ENCODE data around the gene CDK2AP2.
"Not testable (repeated sequence)": the region's sequence is repeated elsewhere in the genome, so short reads cannot be mapped to it uniquely, and the experiment has no call there.

Gene CDK2AP2

GRCh38 chr11:67517784-67518552, 10.0 kb upstream of the CDK2AP2 start:
- FAIRE-seq (no peak), DNase-seq (ENCODE audit: insufficient read length, low spot score) (no peak)
- TF ChIP-seq POU2F2 (IDR thresholded peaks at IDR 0.05; ENCODE audit: low read depth, low read length) (no peak), POLR2A (IDR thresholded peaks at IDR 0.05; ENCODE audit: low read depth, low read length) (no peak), SPI1 (IDR thresholded peaks at IDR 0.05; ENCODE audit: low read depth, low read length) (no peak), PAX5 (IDR thresholded peaks at IDR 0.05; ENCODE audit: insufficient read depth, low read length, severe bottlenecking) (no peak), TAF1 (IDR thresholded peaks at IDR 0.05; ENCODE audit: low read depth, low read length) (no peak), POLR2AphosphoS5 (IDR thresholded peaks at IDR 0.05; ENCODE audit: low read depth, low read length) (no peak)

DNA sequence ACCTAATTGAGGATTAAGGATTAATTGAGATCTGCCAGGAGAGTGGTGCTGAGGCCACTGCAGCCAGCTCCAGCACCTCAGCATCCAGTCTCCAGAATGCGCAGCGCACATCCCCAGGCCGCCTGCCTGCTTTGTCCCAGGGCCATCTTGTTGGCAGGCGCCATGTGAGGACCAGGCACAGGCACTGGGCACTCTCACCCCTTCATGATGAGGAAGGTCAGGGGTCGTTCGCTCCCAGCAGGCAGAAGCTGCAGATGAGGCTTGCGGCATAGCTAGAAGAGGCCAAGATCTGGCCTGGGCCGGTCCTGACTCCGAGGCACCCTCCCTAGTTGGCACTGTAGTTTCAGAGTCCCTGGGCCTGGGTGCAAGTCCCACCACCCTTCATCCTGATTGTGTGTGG, 8.8 kb upstream of the CDK2AP2 start:
- FAIRE-seq: no peak

GRCh38 chr11:67514116-67514515, 6.2 kb upstream of the CDK2AP2 start:
- TF ChIP-seq POLR2A (IDR thresholded peaks at IDR 0.05; ENCODE audit: low read depth, low read length) (no peak), POLR2AphosphoS5 (IDR thresholded peaks at IDR 0.05; ENCODE audit: low read depth, low read length) (no peak), POU2F2 (IDR thresholded peaks at IDR 0.05; ENCODE audit: low read depth, low read length) (no peak), SPI1 (IDR thresholded peaks at IDR 0.05; ENCODE audit: low read depth, low read length) (no peak), TAF1 (IDR thresholded peaks at IDR 0.05; ENCODE audit: low read depth, low read length) (no peak), PAX5 (IDR thresholded peaks at IDR 0.05; ENCODE audit: insufficient read depth, low read length, severe bottlenecking) (no peak)
- DNase-seq (ENCODE audit: insufficient read length, low spot score) (no peak), FAIRE-seq (no peak)

More for the DNA sequence above, 8.8 kb upstream of the CDK2AP2 start:
- TF ChIP-seq POLR2A (IDR thresholded peaks at IDR 0.05; ENCODE audit: low read depth, low read length) (no peak), POU2F2 (IDR thresholded peaks at IDR 0.05; ENCODE audit: low read depth, low read length) (no peak), POLR2AphosphoS5 (IDR thresholded peaks at IDR 0.05; ENCODE audit: low read depth, low read length) (no peak), PAX5 (IDR thresholded peaks at IDR 0.05; ENCODE audit: insufficient read depth, low read length, severe bottlenecking) (no peak), TAF1 (IDR thresholded peaks at IDR 0.05; ENCODE audit: low read depth, low read length) (no peak), SPI1 (IDR thresholded peaks at IDR 0.05; ENCODE audit: low read depth, low read length) (no peak)
- no peak for DNase-seq (ENCODE audit: insufficient read length, low spot score)

DNA sequence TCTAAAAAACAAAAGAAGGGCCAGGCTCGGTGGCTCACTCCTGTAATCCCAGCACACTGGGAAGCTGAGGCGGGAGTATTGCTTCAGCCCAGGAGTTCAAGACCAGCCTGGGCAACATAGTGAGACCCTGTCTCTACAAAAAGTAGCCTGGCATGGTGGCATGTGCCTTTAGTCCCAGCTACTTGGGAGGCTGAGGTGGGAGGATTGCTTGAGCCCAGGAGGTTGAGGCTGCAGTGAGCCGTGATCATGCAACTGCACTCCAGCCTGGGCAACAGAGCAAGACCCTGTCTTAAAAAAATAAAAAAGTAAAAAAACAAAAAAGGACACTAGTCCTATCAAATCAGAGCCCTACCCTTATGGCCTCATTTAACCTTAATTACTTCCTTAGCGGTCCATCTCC, 3.6 kb upstream of the CDK2AP2 start:
- FAIRE-seq: not testable (repeated sequence)

DNA sequence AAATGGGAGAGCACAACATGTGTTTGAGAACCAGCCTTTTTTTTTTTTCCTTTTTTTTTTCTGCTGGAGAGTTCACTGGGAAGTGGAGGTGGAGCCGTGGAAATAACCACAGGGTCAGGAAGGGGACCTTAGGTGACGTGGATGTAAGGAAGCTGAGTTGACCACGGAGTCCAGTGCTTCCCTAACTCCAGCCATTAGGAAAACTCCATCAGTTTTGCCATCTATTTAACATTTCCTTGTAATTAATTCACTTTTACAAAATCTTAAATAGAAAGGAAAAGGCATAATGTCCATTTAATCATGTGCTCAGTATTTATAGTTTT, 2.0 kb upstream of the CDK2AP2 start:
- DNase-seq (ENCODE audit: insufficient read length, low spot score) (no peak), FAIRE-seq (no peak)
- TF ChIP-seq POLR2AphosphoS5 (IDR thresholded peaks at IDR 0.05; ENCODE audit: low read depth, low read length) (no peak), POU2F2 (IDR thresholded peaks at IDR 0.05; ENCODE audit: low read depth, low read length) (no peak), TAF1 (IDR thresholded peaks at IDR 0.05; ENCODE audit: low read depth, low read length) (no peak), SPI1 (IDR thresholded peaks at IDR 0.05; ENCODE audit: low read depth, low read length) (no peak), POLR2A (IDR thresholded peaks at IDR 0.05; ENCODE audit: low read depth, low read length) (no peak), PAX5 (IDR thresholded peaks at IDR 0.05; ENCODE audit: insufficient read depth, low read length, severe bottlenecking) (no peak)

More for the DNA sequence above, 3.6 kb upstream of the CDK2AP2 start:
- DNase-seq (ENCODE audit: insufficient read length, low spot score): not testable (repeated sequence)

DNA sequence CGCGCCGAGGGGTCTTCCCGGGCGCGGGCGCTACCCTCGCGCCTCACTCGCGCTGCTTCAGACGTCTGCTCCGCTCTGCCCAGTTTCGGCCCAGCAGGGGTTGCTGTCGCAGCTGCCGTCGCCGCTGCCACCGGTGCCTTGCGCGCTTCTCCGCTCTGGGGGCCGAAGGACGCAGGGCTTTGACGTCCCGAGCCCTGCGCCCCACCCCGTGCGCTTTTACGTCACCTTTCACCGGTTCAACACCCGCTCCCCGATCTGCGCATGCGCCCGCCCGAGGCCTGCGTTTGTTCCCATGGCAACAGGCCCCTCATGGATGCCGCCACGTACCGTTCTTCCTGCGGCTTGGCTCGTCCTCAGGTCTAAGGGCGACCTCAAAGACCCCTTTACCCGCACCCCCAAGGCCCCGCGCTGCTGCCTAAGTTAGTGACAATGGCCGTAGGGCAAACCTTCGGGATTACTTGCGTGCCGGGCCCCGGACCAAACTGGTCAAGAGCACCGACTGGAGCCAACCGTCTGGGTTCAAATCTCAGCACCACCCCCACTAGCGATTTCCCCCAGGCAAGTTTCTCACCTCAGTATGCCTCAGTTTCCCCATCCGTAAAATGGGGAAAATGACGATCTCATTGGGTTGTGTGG, 642 bp upstream of the CDK2AP2 start:
- TF ChIP-seq TAF1 (IDR thresholded peaks at IDR 0.05; ENCODE audit: low read depth, low read length) (no peak), POU2F2 (IDR thresholded peaks at IDR 0.05; ENCODE audit: low read depth, low read length) (no peak), POLR2AphosphoS5 (IDR thresholded peaks at IDR 0.05; ENCODE audit: low read depth, low read length) (peak; percentile 30; the same call in 1 of the 2 replicates), POLR2A (IDR thresholded peaks at IDR 0.05; ENCODE audit: low read depth, low read length) (no peak)
- peak; percentile 97 for DNase-seq (ENCODE audit: insufficient read length, low spot score)
- FAIRE-seq: peak; percentile 99

DNA sequence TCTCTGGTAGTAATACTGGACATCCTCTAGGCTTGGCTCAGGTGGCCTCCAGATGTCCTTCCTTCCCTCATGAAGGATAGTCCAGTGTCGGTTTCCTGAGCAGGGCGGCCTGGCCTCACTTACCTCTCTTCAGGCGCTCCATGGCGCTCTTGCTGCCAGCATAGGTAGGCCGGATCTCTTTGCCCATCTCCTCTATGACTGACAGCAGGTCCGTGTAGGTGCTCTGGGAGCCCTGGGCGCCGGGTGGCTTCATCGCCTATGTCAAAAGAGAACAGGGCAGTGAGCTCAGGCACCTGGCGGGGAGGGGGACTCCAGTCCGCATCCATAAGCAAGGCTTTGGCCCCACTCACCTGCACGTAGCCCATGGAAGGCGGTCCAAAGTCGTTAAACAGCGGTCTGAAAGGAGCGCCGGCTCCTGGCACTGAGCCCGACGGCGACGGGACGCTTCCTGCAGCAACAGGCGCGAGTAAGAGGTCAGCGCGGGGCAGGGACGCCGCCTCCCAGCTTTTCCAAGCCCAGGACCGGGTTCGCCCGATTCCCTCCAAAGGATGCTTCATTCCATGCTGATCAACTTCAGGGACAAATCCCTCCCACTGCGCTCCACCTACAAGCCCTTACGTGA, 609 bp downstream of the CDK2AP2 start:
- no peak for DNase-seq (ENCODE audit: insufficient read length, low spot score)
- no peak for FAIRE-seq

GRCh38 chr11:67506426-67507051, 1.4 kb downstream of the CDK2AP2 start:
- FAIRE-seq: no peak
- TF ChIP-seq TAF1 (IDR thresholded peaks at IDR 0.05; ENCODE audit: low read depth, low read length): no peak
- TF ChIP-seq POU2F2 (IDR thresholded peaks at IDR 0.05; ENCODE audit: low read depth, low read length): no peak
- TF ChIP-seq SPI1 (IDR thresholded peaks at IDR 0.05; ENCODE audit: low read depth, low read length): no peak
- TF ChIP-seq POLR2A (IDR thresholded peaks at IDR 0.05; ENCODE audit: low read depth, low read length): no peak
- no peak for TF ChIP-seq POLR2AphosphoS5 (IDR thresholded peaks at IDR 0.05; ENCODE audit: low read depth, low read length)
- no peak for TF ChIP-seq PAX5 (IDR thresholded peaks at IDR 0.05; ENCODE audit: insufficient read depth, low read length, severe bottlenecking)
- DNase-seq (ENCODE audit: insufficient read length, low spot score): no peak

More for the DNA sequence above, 609 bp downstream of the CDK2AP2 start:
- no peak for TF ChIP-seq TAF1 (IDR thresholded peaks at IDR 0.05; ENCODE audit: low read depth, low read length)
- TF ChIP-seq POU2F2 (IDR thresholded peaks at IDR 0.05; ENCODE audit: low read depth, low read length): no peak
- TF ChIP-seq POLR2A (IDR thresholded peaks at IDR 0.05; ENCODE audit: low read depth, low read length): no peak
- TF ChIP-seq SPI1 (IDR thresholded peaks at IDR 0.05; ENCODE audit: low read depth, low read length): no peak
- TF ChIP-seq POLR2AphosphoS5 (IDR thresholded peaks at IDR 0.05; ENCODE audit: low read depth, low read length): no peak
- TF ChIP-seq PAX5 (IDR thresholded peaks at IDR 0.05; ENCODE audit: insufficient read depth, low read length, severe bottlenecking): no peak
